Liver (tissue), 9 donors: ENCODE data around the gene UTF1. TPM values are rescaled to one million over a fixed set of nuclear protein-coding genes. Genes with fewer than 3 reads are reported as not detected.
A peak's percentile ranks its signal among the peaks of the same experiment; 100 is the strongest.

Source experiments
- DNase-seq: peaks from one replicate; pipeline ENCODE4 v3.0.0-alpha.2; 2017; ENCODE audit warnings: low spot score
- H3K27ac ChIP-seq, 2 donors: one replicate each; pipeline ENCODE4 v1.7.0; 2013; ENCODE audit warnings: inconsistent platforms in 2 of 2, low read length in 2 of 2, control low read depth in 1 of 2, low read depth in 1 of 2, mild to moderate bottlenecking in 1 of 2
- H3K27me3 ChIP-seq, 4 donors: one replicate each; pipeline versions ENCODE4 v1.6.1 to v1.7.0; 2013; ENCODE audit warnings: low read length in 3 of 4, inconsistent platforms in 1 of 4, mild to moderate bottlenecking in 1 of 4, moderate library complexity in 1 of 4; ENCODE audit not compliant: control insufficient read depth in 4 of 4, insufficient read depth in 4 of 4
- H3K36me3 ChIP-seq, 4 donors: one replicate each; pipeline versions ENCODE4 v1.6.1 to v1.7.0; 2013; ENCODE audit warnings: low read length in 3 of 4, mild to moderate bottlenecking in 3 of 4, low read depth in 1 of 4, moderate library complexity in 1 of 4; ENCODE audit not compliant: control insufficient read depth in 4 of 4, insufficient read depth in 3 of 4
- H3K4me1 ChIP-seq, 4 donors: one replicate each; pipeline versions ENCODE4 v1.6.1 to v1.7.0; 2013; ENCODE audit warnings: low read length in 3 of 4, mild to moderate bottlenecking in 3 of 4, moderate library complexity in 1 of 4; ENCODE audit not compliant: control insufficient read depth in 4 of 4, insufficient read depth in 4 of 4
- H3K4me3 ChIP-seq, 3 donors: one replicate each; pipeline versions ENCODE4 v1.6.1 to v1.7.0; 2013; ENCODE audit warnings: low read length in 3 of 3, control low read depth in 1 of 3, low read depth in 1 of 3, mild to moderate bottlenecking in 1 of 3
- H3K9ac ChIP-seq, 2 donors: one replicate each; pipeline ENCODE4 v1.7.0; 2013; ENCODE audit warnings: low read length in 2 of 2, mild to moderate bottlenecking in 2 of 2, moderate library complexity in 2 of 2, control low read depth in 1 of 2, low read depth in 1 of 2
- H3K9me3 ChIP-seq, 4 donors: one replicate each; pipeline versions ENCODE4 v1.6.1 to v1.7.0; 2013; ENCODE audit warnings: low read length in 3 of 4; ENCODE audit not compliant: control insufficient read depth in 4 of 4
- FOXA1 ChIP-seq: IDR thresholded peaks from 2 replicates; pipeline ENCODE4 v1.6.1; 2016; ENCODE audit warnings: antibody characterized with exemption
- FOXA2 ChIP-seq: IDR thresholded peaks from 2 replicates; pipeline ENCODE4 v1.6.1; 2016; ENCODE audit warnings: antibody characterized with exemption
- GABPA ChIP-seq, 2 donors: IDR thresholded peaks in 1 of 2; conservative IDR thresholded peaks in 1 of 2; 2 replicates each; pipeline ENCODE4 v1.6.1; 2016; ENCODE audit warnings: antibody characterized with exemption in 2 of 2, mild to moderate bottlenecking in 1 of 2, moderate library complexity in 1 of 2
- HNF4A ChIP-seq, 2 donors: conservative IDR thresholded peaks; 2 replicates each; pipeline ENCODE4 v1.6.1; 2016; ENCODE audit warnings: antibody characterized with exemption in 2 of 2, mild to moderate bottlenecking in 2 of 2
- JUND ChIP-seq, 2 donors: IDR thresholded peaks; 2 replicates each; pipeline ENCODE4 v1.6.1; 2016; ENCODE audit warnings: antibody characterized with exemption in 2 of 2
- RAD21 ChIP-seq, 2 donors: IDR thresholded peaks; 2 replicates each; pipeline ENCODE4 v1.6.1; 2016; ENCODE audit warnings: antibody characterized with exemption in 2 of 2, mild to moderate bottlenecking in 2 of 2
- RXRA ChIP-seq, 2 donors: IDR thresholded peaks; 2 replicates each; pipeline ENCODE4 v1.6.1; 2017 to 2018; ENCODE audit warnings: antibody characterized with exemption in 2 of 2, mild to moderate bottlenecking in 1 of 2
- YY1 ChIP-seq: IDR thresholded peaks from 2 replicates; pipeline ENCODE4 v1.6.1; 2016; ENCODE audit warnings: antibody characterized with exemption, mild to moderate bottlenecking
- WGBS: extraction: QIAGEN DNeasy Blood & Tissue Kit; methylation state at CpG from one replicate; pipeline ENCODE4 v1.1.7; 2013; 5-methylcytosine and 5-hydroxymethylcytosine counted together
- polyA plus RNA-seq, 2 donors: library from polyadenylated mRNA; stranded (reverse) in 1 of 2; unstranded in 1 of 2; fragments of 200-250 nt in 1 of 2; fragments of >200 nt in 1 of 2; fragmentation: Nextera tagmentation in 1 of 2; extraction: Ambion mirVana in 1 of 2; gene quantifications; one replicate each; pipeline versions ENCODE4 v1.2.1 to v1.2.3, GENCODE V29; 2013 to 2015
- total RNA-seq, 2 donors: library from RNA; depleted of rRNA; stranded (reverse); fragments of >200 nt; gene quantifications; one replicate each; pipeline ENCODE4 v1.2.3, GENCODE V29; 2014
- TF ChIP-seq, protein P1 (sequence below): IDR thresholded peaks from 2 replicates; pipeline ENCODE4 v1.6.1; 2016; ENCODE audit warnings: antibody characterized with exemption, mild to moderate bottlenecking
- TF ChIP-seq, protein P2 (sequence below): IDR thresholded peaks from 2 replicates; pipeline ENCODE4 v1.6.1; 2016; ENCODE audit warnings: antibody characterized with exemption
- TF ChIP-seq, protein P3 (sequence below): IDR thresholded peaks from 2 replicates; pipeline ENCODE4 v1.6.1; 2016; ENCODE audit warnings: antibody characterized with exemption
- donor health status: healthy.
- donor health status: healthy.
- donor health status: healthy.
- donor health status: healthy.
- donor health status: healthy.

Gene UTF1
- total and polyA plus RNA-seq, 4 donors = not detected

DNA sequence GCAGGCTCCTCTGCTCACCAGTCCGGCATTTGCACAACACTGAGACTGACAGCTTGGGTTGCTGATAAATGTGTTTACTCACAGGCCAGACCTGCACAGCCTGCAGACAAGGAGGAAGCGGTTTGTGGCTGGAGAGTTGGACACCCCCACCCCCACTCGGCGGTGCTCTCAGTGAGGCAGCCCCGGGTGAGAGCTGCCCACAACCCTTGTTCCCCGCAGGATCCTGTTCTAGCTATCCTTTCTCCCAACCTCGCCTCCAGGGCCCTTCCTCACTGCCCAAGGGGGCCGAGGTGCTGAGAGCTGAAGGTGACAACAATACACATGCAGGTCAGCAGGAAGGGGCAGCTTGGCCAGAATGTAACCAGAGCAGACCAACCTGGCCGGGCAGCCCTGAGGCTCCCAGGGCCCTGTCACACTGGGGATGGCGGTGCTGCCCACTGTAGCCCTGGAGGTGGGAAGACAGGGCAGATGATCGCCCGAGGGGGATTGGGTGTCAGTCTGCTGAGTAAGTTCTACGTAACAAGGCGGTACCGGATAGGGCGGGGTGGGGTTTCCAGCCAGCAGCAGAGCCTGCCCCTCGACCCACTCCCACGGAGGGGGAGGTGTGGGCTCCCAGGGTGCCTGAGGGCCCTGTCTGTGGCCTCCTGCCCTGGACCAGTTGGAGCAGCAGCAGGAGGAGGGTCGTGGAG lies 48.7 kb downstream of the UTF1 start:
- Histone ChIP-seq H3K9ac (peak overlapping the region in 1 of 2 donors; percentile 17), H3K4me3 (no peak overlapping the region), H3K4me1 (peaks cover 12 to 36% (median 27%) of the 10 kb centered on the region in 4 donors), H3K27ac (peak overlapping the region; percentile 64 to 84), H3K36me3 (peaks cover 11 to 37% (median 18%) of the 10 kb centered on the region in 4 donors), H3K27me3 (no peaks in the 10 kb centered on the region), H3K9me3 (no peaks in the 10 kb centered on the region)
- WGBS = 56% methylated on average over 19 of the region's 19 CpGs
- TF ChIP-seq GABPA (IDR thresholded peaks at IDR 0.05 in 1 of 2, conservative IDR thresholded peaks at IDR 0.05 in 1 of 2) (no peak), FOXA2 (peak; percentile 48), RAD21 (IDR thresholded peaks at IDR 0.05) (no peak)
- peak; percentile 69 for DNase-seq

DNA sequence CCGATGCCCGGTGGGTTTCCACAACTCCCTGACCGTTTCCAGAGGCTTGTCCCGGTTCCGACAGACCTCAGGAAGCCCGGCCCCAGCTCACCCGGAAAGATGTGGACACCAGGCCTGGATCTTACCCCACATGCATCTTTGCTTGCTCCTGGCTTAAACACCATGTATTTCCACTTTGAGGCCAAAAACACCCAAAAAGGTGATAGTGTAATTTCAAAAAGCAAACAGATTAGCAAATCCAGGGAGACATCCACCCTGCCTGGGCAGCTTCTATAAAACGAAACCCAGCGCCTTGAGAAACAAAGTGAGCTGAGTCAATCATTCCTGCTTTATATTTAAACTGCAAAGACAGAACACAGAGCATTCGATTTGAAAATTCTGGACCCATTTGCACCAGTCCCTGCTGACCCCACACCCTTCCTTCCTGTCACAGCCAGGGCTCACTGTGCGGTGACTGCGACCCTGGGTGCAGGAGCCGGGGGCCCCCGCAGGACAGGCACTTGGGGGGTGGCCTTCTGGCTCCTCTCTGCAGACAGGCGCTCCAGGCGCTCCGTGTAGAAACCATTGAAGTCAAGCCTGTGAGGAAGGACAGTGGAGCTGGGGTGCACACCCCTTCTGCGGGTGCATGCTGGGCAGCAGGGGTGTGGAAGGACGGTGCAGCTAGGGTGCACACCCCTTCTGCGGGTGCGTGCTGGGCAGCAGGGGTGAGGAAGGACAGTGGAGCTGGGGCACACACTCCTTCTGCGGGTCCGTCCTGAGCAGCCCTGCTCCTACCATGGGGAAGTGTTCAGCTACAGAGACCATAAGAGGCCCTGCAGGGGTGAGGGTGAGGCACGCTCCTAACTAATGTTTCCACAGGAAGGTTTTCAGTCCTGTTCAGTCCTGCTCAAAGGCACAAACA lies 49.6 kb downstream of the UTF1 start:
- no peaks in the 10 kb centered on the region for H3K9me3 ChIP-seq
- H3K4me1 ChIP-seq = peaks cover 12 to 36% (median 27%) of the 10 kb centered on the region in 4 donors
- H3K9ac ChIP-seq = no peak overlapping the region
- no peak overlapping the region for H3K4me3 ChIP-seq
- H3K27me3 ChIP-seq = no peaks in the 10 kb centered on the region
- H3K36me3 ChIP-seq = peaks cover 16 to 45% (median 25%) of the 10 kb centered on the region in 4 donors
- peak overlapping the region; percentile 64 to 84 for H3K27ac ChIP-seq
- no peak for DNase-seq
- 84% methylated on average over 24 of the region's 24 CpGs for WGBS
- TF ChIP-seq GABPA (IDR thresholded peaks at IDR 0.05 in 1 of 2, conservative IDR thresholded peaks at IDR 0.05 in 1 of 2) (no peak), YY1 (no peak), JUND (IDR thresholded peaks at IDR 0.05) (no peak), RAD21 (IDR thresholded peaks at IDR 0.05) (no peak), FOXA1 (no peak), RXRA (IDR thresholded peaks at IDR 0.05) (no peak), HNF4A (conservative IDR thresholded peaks at IDR 0.05) (no peak)
- TF ChIP-seq, protein P1, sequence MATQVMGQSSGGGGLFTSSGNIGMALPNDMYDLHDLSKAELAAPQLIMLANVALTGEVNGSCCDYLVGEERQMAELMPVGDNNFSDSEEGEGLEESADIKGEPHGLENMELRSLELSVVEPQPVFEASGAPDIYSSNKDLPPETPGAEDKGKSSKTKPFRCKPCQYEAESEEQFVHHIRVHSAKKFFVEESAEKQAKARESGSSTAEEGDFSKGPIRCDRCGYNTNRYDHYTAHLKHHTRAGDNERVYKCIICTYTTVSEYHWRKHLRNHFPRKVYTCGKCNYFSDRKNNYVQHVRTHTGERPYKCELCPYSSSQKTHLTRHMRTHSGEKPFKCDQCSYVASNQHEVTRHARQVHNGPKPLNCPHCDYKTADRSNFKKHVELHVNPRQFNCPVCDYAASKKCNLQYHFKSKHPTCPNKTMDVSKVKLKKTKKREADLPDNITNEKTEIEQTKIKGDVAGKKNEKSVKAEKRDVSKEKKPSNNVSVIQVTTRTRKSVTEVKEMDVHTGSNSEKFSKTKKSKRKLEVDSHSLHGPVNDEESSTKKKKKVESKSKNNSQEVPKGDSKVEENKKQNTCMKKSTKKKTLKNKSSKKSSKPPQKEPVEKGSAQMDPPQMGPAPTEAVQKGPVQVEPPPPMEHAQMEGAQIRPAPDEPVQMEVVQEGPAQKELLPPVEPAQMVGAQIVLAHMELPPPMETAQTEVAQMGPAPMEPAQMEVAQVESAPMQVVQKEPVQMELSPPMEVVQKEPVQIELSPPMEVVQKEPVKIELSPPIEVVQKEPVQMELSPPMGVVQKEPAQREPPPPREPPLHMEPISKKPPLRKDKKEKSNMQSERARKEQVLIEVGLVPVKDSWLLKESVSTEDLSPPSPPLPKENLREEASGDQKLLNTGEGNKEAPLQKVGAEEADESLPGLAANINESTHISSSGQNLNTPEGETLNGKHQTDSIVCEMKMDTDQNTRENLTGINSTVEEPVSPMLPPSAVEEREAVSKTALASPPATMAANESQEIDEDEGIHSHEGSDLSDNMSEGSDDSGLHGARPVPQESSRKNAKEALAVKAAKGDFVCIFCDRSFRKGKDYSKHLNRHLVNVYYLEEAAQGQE = no peak
- TF ChIP-seq, protein P2, sequence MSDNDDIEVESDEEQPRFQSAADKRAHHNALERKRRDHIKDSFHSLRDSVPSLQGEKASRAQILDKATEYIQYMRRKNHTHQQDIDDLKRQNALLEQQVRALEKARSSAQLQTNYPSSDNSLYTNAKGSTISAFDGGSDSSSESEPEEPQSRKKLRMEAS = no peak
- TF ChIP-seq, protein P3, sequence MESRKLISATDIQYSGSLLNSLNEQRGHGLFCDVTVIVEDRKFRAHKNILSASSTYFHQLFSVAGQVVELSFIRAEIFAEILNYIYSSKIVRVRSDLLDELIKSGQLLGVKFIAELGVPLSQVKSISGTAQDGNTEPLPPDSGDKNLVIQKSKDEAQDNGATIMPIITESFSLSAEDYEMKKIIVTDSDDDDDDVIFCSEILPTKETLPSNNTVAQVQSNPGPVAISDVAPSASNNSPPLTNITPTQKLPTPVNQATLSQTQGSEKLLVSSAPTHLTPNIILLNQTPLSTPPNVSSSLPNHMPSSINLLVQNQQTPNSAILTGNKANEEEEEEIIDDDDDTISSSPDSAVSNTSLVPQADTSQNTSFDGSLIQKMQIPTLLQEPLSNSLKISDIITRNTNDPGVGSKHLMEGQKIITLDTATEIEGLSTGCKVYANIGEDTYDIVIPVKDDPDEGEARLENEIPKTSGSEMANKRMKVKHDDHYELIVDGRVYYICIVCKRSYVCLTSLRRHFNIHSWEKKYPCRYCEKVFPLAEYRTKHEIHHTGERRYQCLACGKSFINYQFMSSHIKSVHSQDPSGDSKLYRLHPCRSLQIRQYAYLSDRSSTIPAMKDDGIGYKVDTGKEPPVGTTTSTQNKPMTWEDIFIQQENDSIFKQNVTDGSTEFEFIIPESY = no peak
